GM23248 (cell line): ENCODE data around the gene TWSG1. TPM values are rescaled to one million over a fixed set of nuclear protein-coding genes. Genes with fewer than 3 reads are reported as not detected.

ENCODE experiments used
- DNase-seq: peaks from one replicate; pipeline ENCODE4 v3.0.0-alpha.2; 2015
- H2AFZ ChIP-seq: fragments of 200-600 bp; sonication (generic); 2 replicates; pipeline ENCODE4 v1.6.1; 2016; ENCODE audit warnings: antibody characterized with exemption
- H3F3A ChIP-seq: fragments of 200-600 bp; sonication (generic); 2 replicates; pipeline ENCODE4 v1.6.1; 2016; ENCODE audit warnings: mild to moderate bottlenecking, antibody characterized with exemption, mixed run types; ENCODE audit not compliant: insufficient read depth
- H3K27ac ChIP-seq: fragments of 200-600 bp; sonication (generic); 2 replicates; pipeline ENCODE4 v1.5.1; 2016; ENCODE audit warnings: mild to moderate bottlenecking
- H3K27me3 ChIP-seq: fragments of 200-600 bp; sonication (generic); replicated peaks from 2 replicates; pipeline ENCODE4 v1.6.1; 2016; ENCODE audit warnings: mild to moderate bottlenecking; ENCODE audit not compliant: insufficient read depth
- H3K36me3 ChIP-seq: fragments of 200-600 bp; sonication (generic); 2 replicates; pipeline ENCODE4 v1.6.1; 2016; ENCODE audit warnings: low read depth, mild to moderate bottlenecking
- H3K4me1 ChIP-seq: fragments of 200-600 bp; sonication (generic); 2 replicates; pipeline ENCODE4 v1.6.1; 2016; ENCODE audit warnings: mild to moderate bottlenecking; ENCODE audit not compliant: insufficient read depth
- H3K4me2 ChIP-seq: fragments of 200-600 bp; sonication (generic); one replicate; pipeline ENCODE4 v1.6.1; 2016; ENCODE audit warnings: mild to moderate bottlenecking; ENCODE audit not compliant: unreplicated experiment
- H3K4me3 ChIP-seq: fragments of 200-600 bp; sonication (generic); 2 replicates; pipeline ENCODE4 v1.5.1; 2016; ENCODE audit warnings: mild to moderate bottlenecking
- H3K79me2 ChIP-seq: fragments of 200-600 bp; sonication (generic); 2 replicates; pipeline ENCODE4 v1.6.1; 2016; ENCODE audit warnings: mild to moderate bottlenecking; ENCODE audit not compliant: insufficient read depth
- H3K9ac ChIP-seq: fragments of 200-600 bp; sonication (generic); 2 replicates; pipeline ENCODE4 v1.6.1; 2016; ENCODE audit warnings: mild to moderate bottlenecking
- H3K9me2 ChIP-seq: fragments of 200-600 bp; sonication (generic); 2 replicates; pipeline ENCODE4 v1.6.1; 2016; ENCODE audit warnings: mixed run types, mild to moderate bottlenecking, moderate library complexity; ENCODE audit not compliant: insufficient read depth
- H3K9me3 ChIP-seq: fragments of 200-600 bp; sonication (generic); one replicate; pipeline ENCODE4 v1.6.1; 2017; ENCODE audit warnings: low read depth
- H4K20me1 ChIP-seq: fragments of 200-600 bp; sonication (generic); 2 replicates; pipeline ENCODE4 v1.6.0; 2016; ENCODE audit not compliant: insufficient read depth
- EZH2 ChIP-seq: fragments of 200-600 bp; sonication (generic); IDR thresholded peaks from 2 replicates; pipeline ENCODE4 v1.6.1; 2018; ENCODE audit warnings: antibody characterized with exemption, mild to moderate bottlenecking; ENCODE audit not compliant: insufficient read depth, poor library complexity, severe bottlenecking
- EZH2phosphoT487 ChIP-seq: fragments of 200-600 bp; sonication (generic); IDR thresholded peaks from 2 replicates; pipeline ENCODE4 v1.6.1; 2018; ENCODE audit warnings: antibody characterized with exemption, moderate library complexity, mild to moderate bottlenecking, low read depth; ENCODE audit not compliant: insufficient read depth
- WGBS, 2 experiments: methylation state at CpG; one replicate each; pipeline ENCODE4 v1.1.6; 2015 to 2017; ENCODE audit warnings: low lambda C conversion rate in 2 of 2, low coverage in 1 of 2; ENCODE audit errors: missing lambda C conversion rate in 2 of 2; 5-methylcytosine and 5-hydroxymethylcytosine counted together
- in situ Hi-C: fragments of 300-500 bp; cut with MboI; formaldehyde crosslinking; loops from 2 replicates; pipeline ENCODE4 v1.15.0; 2020
- polyA plus RNA-seq: library from polyadenylated mRNA; unstranded; fragments of >200 nt; fragmentation: Nextera tagmentation; extraction: Ambion mirVana; gene quantifications from 2 replicates; pipeline ENCODE4 v1.2.1, GENCODE V29; 2016
- total RNA-seq: library from RNA; depleted of rRNA; stranded (reverse); fragments of >200 nt; shearing (Covaris generic); gene quantifications from 2 replicates; pipeline ENCODE4 v1.2.3, GENCODE V29; 2014

Gene TWSG1
- total and polyA plus RNA-seq, 2 experiments from 2014 or later = 113 to 136 TPM

GRCh38 chr18:9379118-9379517 is 44.5 kb downstream of the TWSG1 start:
- Histone ChIP-seq H3K79me2 (0 out of 2 replicates have a peak, but pooled peaks cover 3% of the 10 kb centered on the region), H3F3A (peaks cover 15% of the 10 kb centered on the region), H2AFZ (no peak overlapping the region), H3K9me2 (no peaks in the 10 kb centered on the region), H3K4me3 (no peak overlapping the region), H3K27me3 (no peaks in the 10 kb centered on the region), H3K9ac (no peak overlapping the region), H3K4me1 (peaks cover 9% of the 10 kb centered on the region), H4K20me1 (no peaks in the 10 kb centered on the region), H3K4me2 (no peak overlapping the region), H3K36me3 (peaks cover 9% of the 10 kb centered on the region; the same call in 1 of the 2 replicates), H3K9me3 (no peaks in the 10 kb centered on the region), H3K27ac (no peak overlapping the region)
- TF ChIP-seq EZH2phosphoT487 (no peak), EZH2 (no peak)
- no peak for DNase-seq
- in situ Hi-C loops = no loop called here
- WGBS, 2 experiments = 99 to 100% methylated on average over 6 of the region's 6 CpGs

GRCh38 chr18:9380101-9380500 is 45.5 kb downstream of the TWSG1 start:
- 28 to 35% methylated on average over 2 of the region's 2 CpGs for WGBS, 2 experiments
- H3K9me2 ChIP-seq = no peaks in the 10 kb centered on the region
- no peak overlapping the region for H3K4me3 ChIP-seq
- H3K9ac ChIP-seq = peak overlapping the region; percentile 3; the same call in 1 of the 2 replicates
- peaks cover 15% of the 10 kb centered on the region for H3F3A ChIP-seq
- H3K4me1 ChIP-seq = peaks cover 9% of the 10 kb centered on the region
- in situ Hi-C loops = no loop called here
- no peak for TF ChIP-seq EZH2phosphoT487
- no peak for TF ChIP-seq EZH2
- 0 out of 2 replicates have a peak, but pooled peaks cover 3% of the 10 kb centered on the region for H3K79me2 ChIP-seq
- DNase-seq = peak; percentile 33
- peaks cover 9% of the 10 kb centered on the region; the same call in 1 of the 2 replicates for H3K36me3 ChIP-seq
- peak overlapping the region; percentile 13 for H3K4me2 ChIP-seq
- H3K27ac ChIP-seq = peak overlapping the region; percentile 41
- H4K20me1 ChIP-seq = no peaks in the 10 kb centered on the region
- H2AFZ ChIP-seq = no peak overlapping the region
- H3K27me3 ChIP-seq = no peaks in the 10 kb centered on the region
- H3K9me3 ChIP-seq = no peaks in the 10 kb centered on the region

GRCh38 chr18:9380621-9381395 is 46.2 kb downstream of the TWSG1 start:
- H3K4me2 ChIP-seq = peak overlapping the region; percentile 13
- 0 out of 2 replicates have a peak, but pooled peaks cover 3% of the 10 kb centered on the region for H3K79me2 ChIP-seq
- H3K4me3 ChIP-seq = no peak overlapping the region
- WGBS, 2 experiments = 24 to 29% methylated on average over 4 of the region's 4 CpGs
- in situ Hi-C loops = no loop called here
- no peak for TF ChIP-seq EZH2phosphoT487
- peak overlapping the region; percentile 41 for H3K27ac ChIP-seq
- peak overlapping the region; percentile 3; the same call in 1 of the 2 replicates for H3K9ac ChIP-seq
- peaks cover 15% of the 10 kb centered on the region for H3F3A ChIP-seq
- H3K36me3 ChIP-seq = peaks cover 5% of the 10 kb centered on the region; the same call in 1 of the 2 replicates
- no peaks in the 10 kb centered on the region for H3K9me2 ChIP-seq
- H4K20me1 ChIP-seq = no peaks in the 10 kb centered on the region
- DNase-seq = peak; percentile 63
- H3K9me3 ChIP-seq = no peaks in the 10 kb centered on the region
- peaks cover 9% of the 10 kb centered on the region for H3K4me1 ChIP-seq
- H2AFZ ChIP-seq = no peak overlapping the region
- H3K27me3 ChIP-seq = no peaks in the 10 kb centered on the region

- H3K79me2 ChIP-seq = peaks cover 3% of the 10 kb centered on the region; the same call in 1 of the 2 replicates
- peaks cover 13% of the 10 kb centered on the region; the same call in 1 of the 2 replicates for H3K36me3 ChIP-seq
- no peaks in the 10 kb centered on the region for H3F3A ChIP-seq
- H3K27ac ChIP-seq = no peak overlapping the region
- H3K9ac ChIP-seq = no peak overlapping the region
- TF ChIP-seq EZH2 (no peak), EZH2phosphoT487 (no peak)
- no peak overlapping the region for H3K4me3 ChIP-seq
- no peaks in the 10 kb centered on the region for H4K20me1 ChIP-seq
- DNase-seq = no peak
- H3K4me1 ChIP-seq = no peaks in the 10 kb centered on the region
- H3K27me3 ChIP-seq = no peaks in the 10 kb centered on the region
- in situ Hi-C loops = no loop called here
- no peaks in the 10 kb centered on the region for H3K9me2 ChIP-seq
- WGBS, 2 experiments = 62 to 67% methylated on average over 1 of the region's 1 CpG
- no peak overlapping the region for H3K4me2 ChIP-seq
- no peak overlapping the region for H2AFZ ChIP-seq
- H3K9me3 ChIP-seq = no peaks in the 10 kb centered on the region
Measured at GRCh38 chr18:9386879-9387278, 52.3 kb downstream of the TWSG1 start.
